Kidney (tissue), 14 donors: ENCODE results near the gene F13B. TPM values are rescaled to one million over a fixed set of nuclear protein-coding genes. Genes with fewer than 3 reads are reported as not detected.

ENCODE experiments used
- DNase-seq, 5 donors: peaks; one replicate each; pipeline ENCODE4 v3.0.0-alpha.2; 2013 to 2020
- FAIRE-seq: peaks from 2 replicates; lab custom pipeline; 2012; peaks lifted over from hg19 to GRCh38; lab: Jason Lieb, UNC
- H3K27ac ChIP-seq, 2 donors: one replicate each; pipeline ENCODE4 v1.7.0; 2013; ENCODE audit warnings: low read depth in 2 of 2, low read length in 2 of 2, inconsistent platforms in 1 of 2
- H3K27me3 ChIP-seq: one replicate; pipeline ENCODE4 v1.7.1; 2013; ENCODE audit warnings: low read length, inconsistent platforms; ENCODE audit not compliant: control insufficient read depth, insufficient read depth
- H3K36me3 ChIP-seq, 3 donors: one replicate each; pipeline versions ENCODE4 v1.7.0 to v1.7.1; 2013; ENCODE audit warnings: low read length in 3 of 3, control low read depth in 1 of 3, inconsistent platforms in 1 of 3; ENCODE audit not compliant: insufficient read depth in 3 of 3, control insufficient read depth in 2 of 3
- H3K4me1 ChIP-seq, 3 donors: one replicate each; pipeline versions ENCODE4 v1.7.0 to v1.7.1; 2013; ENCODE audit warnings: low read length in 3 of 3, inconsistent platforms in 1 of 3, low read depth in 1 of 3; ENCODE audit not compliant: control insufficient read depth in 2 of 3, insufficient read depth in 2 of 3
- H3K4me3 ChIP-seq, 3 donors: one replicate each; pipeline versions ENCODE4 v1.7.0 to v1.8.1; 2013; ENCODE audit warnings: low read length in 3 of 3, control low read depth in 1 of 3, inconsistent platforms in 1 of 3
- H3K9ac ChIP-seq, 3 donors: one replicate each; pipeline versions ENCODE4 v1.7.0 to v1.7.1; 2013; ENCODE audit warnings: low read length in 3 of 3, control low read depth in 1 of 3, inconsistent platforms in 1 of 3
- H3K9me3 ChIP-seq, 3 donors: one replicate each; pipeline versions ENCODE4 v1.7.0 to v1.7.1; 2013; ENCODE audit warnings: low read length in 3 of 3, control low read depth in 1 of 3, inconsistent platforms in 1 of 3; ENCODE audit not compliant: control insufficient read depth in 2 of 3, insufficient read depth in 1 of 3
- intact Hi-C: fragments of 100-400 bp; cut with DNase I; formaldehyde crosslinking; loops from one replicate; pipeline ENCODE4 v1.11.1; 2022
- polyA plus RNA-seq: library from polyadenylated mRNA; stranded (reverse); fragments of 350-450 nt; fragmentation: Illumina TruSeq; extraction: RNeasy Lipid Tissue Mini Kit (QIAGEN cat#74804); gene quantifications from one replicate; pipeline ENCODE4 v1.2.3, GENCODE V29; 2014; ENCODE audit warnings: low read depth, low replicate concordance; ENCODE audit not compliant: insufficient read depth
- total RNA-seq: library from RNA; stranded (reverse); fragmentation: NEBNext Ultra II Directional; extraction: Animal tissue kit (Norgen Biotek cat#: 25700); gene quantifications from one replicate; pipeline ENCODE4 v1.2.1, GENCODE V29; 2021
- TF ChIP-seq, protein P1 (sequence below): IDR thresholded peaks from 3 replicates; pipeline ENCODE4 v1.5.1; 2012; ENCODE audit warnings: mild to moderate bottlenecking, moderate library complexity, borderline replicate concordance; ENCODE audit not compliant: insufficient read depth; ENCODE audit errors: extremely low read depth
- donor health status: control.
- donor health status: control.
- donor health status: control.
- donor health status: control.
- donor health status: control.
- donor health status: DM: yes; HTN: yes; CAD: no.
- donor health status: Normal renal cell carcinoma (clear cell type).

The F13B gene
- total and polyA plus RNA-seq, 2 donors from 2014 or later: not detected

DNA sequence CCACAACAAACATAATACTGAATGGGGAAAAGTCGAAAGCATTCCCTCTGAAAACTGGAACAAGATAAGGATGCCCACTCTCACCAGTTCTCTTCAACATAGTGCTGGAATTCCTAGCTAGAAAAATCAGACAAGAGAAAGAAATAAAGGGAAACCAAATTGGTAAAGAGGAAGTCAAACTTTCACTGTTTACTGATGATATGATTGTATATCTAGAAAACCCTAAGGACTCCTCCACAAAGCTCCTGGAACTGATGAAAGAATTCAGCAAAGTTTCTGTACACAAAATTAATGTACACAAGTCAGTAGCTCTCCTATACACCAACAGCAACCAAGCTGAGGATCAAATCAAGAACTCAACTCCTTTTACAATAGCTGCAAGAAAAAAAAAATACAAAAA is 6.9 kb upstream of the F13B start:
- intact Hi-C loops: no loop called here
- FAIRE-seq: no peak
- H3K9ac ChIP-seq: no peak overlapping the region
- no peak for DNase-seq
- H3K36me3 ChIP-seq: no peaks in the 10 kb centered on the region
- H3K4me1 ChIP-seq: no peaks in the 10 kb centered on the region
- no peak overlapping the region for H3K4me3 ChIP-seq
- no peak overlapping the region for H3K27ac ChIP-seq
- H3K9me3 ChIP-seq: no peaks in the 10 kb centered on the region
- H3K27me3 ChIP-seq: no peaks in the 10 kb centered on the region
- TF ChIP-seq, protein P1, sequence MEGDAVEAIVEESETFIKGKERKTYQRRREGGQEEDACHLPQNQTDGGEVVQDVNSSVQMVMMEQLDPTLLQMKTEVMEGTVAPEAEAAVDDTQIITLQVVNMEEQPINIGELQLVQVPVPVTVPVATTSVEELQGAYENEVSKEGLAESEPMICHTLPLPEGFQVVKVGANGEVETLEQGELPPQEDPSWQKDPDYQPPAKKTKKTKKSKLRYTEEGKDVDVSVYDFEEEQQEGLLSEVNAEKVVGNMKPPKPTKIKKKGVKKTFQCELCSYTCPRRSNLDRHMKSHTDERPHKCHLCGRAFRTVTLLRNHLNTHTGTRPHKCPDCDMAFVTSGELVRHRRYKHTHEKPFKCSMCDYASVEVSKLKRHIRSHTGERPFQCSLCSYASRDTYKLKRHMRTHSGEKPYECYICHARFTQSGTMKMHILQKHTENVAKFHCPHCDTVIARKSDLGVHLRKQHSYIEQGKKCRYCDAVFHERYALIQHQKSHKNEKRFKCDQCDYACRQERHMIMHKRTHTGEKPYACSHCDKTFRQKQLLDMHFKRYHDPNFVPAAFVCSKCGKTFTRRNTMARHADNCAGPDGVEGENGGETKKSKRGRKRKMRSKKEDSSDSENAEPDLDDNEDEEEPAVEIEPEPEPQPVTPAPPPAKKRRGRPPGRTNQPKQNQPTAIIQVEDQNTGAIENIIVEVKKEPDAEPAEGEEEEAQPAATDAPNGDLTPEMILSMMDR: no peak

DNA sequence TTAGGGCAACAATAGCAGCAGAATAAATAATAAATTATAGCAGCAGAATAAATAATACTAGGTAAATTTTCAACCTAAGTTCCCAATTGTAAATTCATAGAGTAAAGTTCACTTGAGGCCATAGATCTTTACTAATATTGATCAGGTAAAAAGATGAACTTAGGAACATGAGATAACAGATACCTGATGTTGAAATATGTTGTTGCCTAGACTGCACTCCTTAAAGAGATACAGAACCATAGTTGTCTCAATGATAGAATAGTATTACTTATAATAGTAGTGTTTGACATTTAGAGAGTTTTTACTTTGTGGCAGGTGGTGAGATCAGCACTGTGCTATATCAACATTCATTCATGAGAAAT is 378 bp upstream of the F13B start:
- FAIRE-seq: no peak
- Histone ChIP-seq H3K9me3 (no peaks in the 10 kb centered on the region), H3K27me3 (no peaks in the 10 kb centered on the region), H3K27ac (no peak overlapping the region), H3K4me1 (no peaks in the 10 kb centered on the region), H3K36me3 (no peaks in the 10 kb centered on the region), H3K9ac (no peak overlapping the region), H3K4me3 (no peak overlapping the region)
- TF ChIP-seq, protein P1: no peak
- intact Hi-C loops: no loop called here
- no peak for DNase-seq

DNA sequence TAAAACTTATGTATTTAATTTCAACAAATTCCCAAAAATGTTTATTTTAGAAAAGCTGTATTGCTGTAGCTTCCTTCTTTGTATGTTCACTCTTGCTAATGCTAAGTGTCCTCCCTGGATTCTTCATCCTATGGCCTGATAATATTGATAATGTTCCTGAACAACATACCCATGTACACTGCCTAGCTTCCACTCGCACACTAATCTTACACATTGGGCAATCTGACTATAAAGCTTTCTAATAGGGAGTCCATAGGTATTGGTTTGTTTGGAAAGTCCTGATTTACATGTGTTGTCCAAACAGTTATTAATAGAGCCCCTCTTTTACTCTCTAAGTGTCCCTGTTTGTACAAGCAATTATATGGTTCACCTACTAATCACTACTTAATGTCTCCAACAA is 783 bp downstream of the F13B start:
- Histone ChIP-seq H3K9ac (no peak overlapping the region), H3K27me3 (no peaks in the 10 kb centered on the region), H3K36me3 (no peaks in the 10 kb centered on the region), H3K4me1 (no peaks in the 10 kb centered on the region), H3K4me3 (no peak overlapping the region), H3K9me3 (no peaks in the 10 kb centered on the region), H3K27ac (no peak overlapping the region)
- DNase-seq: no peak
- TF ChIP-seq, protein P1: no peak
- no peak for FAIRE-seq
- intact Hi-C loops: no loop called here

DNA sequence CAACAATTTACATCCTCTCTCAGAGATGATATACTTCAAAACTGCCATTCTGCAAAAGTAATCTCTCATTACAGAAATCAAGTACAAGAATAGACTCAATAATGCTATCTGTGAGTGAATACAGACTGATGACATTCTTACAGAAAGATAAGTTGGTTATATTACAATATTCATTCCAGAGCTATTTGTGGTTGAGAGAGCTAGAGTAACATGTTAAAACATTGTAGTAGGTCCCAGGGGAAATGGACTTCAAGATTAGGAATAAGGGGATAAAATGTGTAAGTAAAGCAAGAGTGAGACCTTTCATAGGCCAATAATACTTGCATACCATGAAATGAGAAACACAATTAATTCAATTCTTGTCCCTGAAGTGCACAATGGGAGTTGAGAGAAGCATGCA is 1.5 kb downstream of the F13B start:
- Histone ChIP-seq H3K36me3 (no peaks in the 10 kb centered on the region), H3K4me1 (no peaks in the 10 kb centered on the region), H3K27me3 (no peaks in the 10 kb centered on the region), H3K9me3 (no peaks in the 10 kb centered on the region), H3K9ac (no peak overlapping the region), H3K27ac (no peak overlapping the region), H3K4me3 (no peak overlapping the region)
- no peak for DNase-seq
- intact Hi-C loops: no loop called here
- FAIRE-seq: no peak
- TF ChIP-seq, protein P1: no peak
